Measurements from ENCODE around the gene ADAMTS12. TPM values are rescaled to one million over a fixed set of nuclear protein-coding genes. Genes with fewer than 3 reads are reported as not detected.

ADAMTS12 gene
- total and polyA plus RNA-seq, 4 donors, result 0.49 to 6.4 (median 2.3) TPM

- Histone ChIP-seq H3K9me3 (ENCODE audit: control insufficient read depth in 4 of 4, low read length in 3 of 4) (peaks cover 0 to 3% (median 0%) of the 10 kb centered on the region in 4 donors), H3K36me3 (ENCODE audit: control insufficient read depth in 4 of 4, insufficient read depth in 3 of 4, low read depth in 1 of 4, low read length in 3 of 4) (no peaks in the 10 kb centered on the region), H3K27me3 (ENCODE audit: control insufficient read depth in 4 of 4, insufficient read depth in 4 of 4, low read length in 3 of 4) (no peaks in the 10 kb centered on the region), H3K27ac (ENCODE audit: low read depth in 1 of 2, low read length in 2 of 2) (no peak overlapping the region), H3K4me1 (ENCODE audit: control insufficient read depth in 4 of 4, insufficient read depth in 4 of 4, low read length in 3 of 4) (no peaks in the 10 kb centered on the region), H3K4me3 (ENCODE audit: low read depth in 1 of 3, low read length in 3 of 3) (no peak overlapping the region), H3K9ac (ENCODE audit: low read depth in 1 of 2, low read length in 2 of 2) (no peak overlapping the region)
- no peak for DNase-seq (ENCODE audit: low spot score)
- WGBS, result 56% methylated on average over 3 of the region's 3 CpGs
- no peak for TF ChIP-seq ZBTB33 (IDR thresholded peaks at IDR 0.05)
- no peak for TF ChIP-seq ATF3 (IDR thresholded peaks at IDR 0.05)
These were observed 215.8 kb downstream of the ADAMTS12 start for GRCh38 chr5:33675958-33676464.

- Histone ChIP-seq H3K36me3 (ENCODE audit: control insufficient read depth in 4 of 4, insufficient read depth in 3 of 4, low read depth in 1 of 4, low read length in 3 of 4) (no peaks in the 10 kb centered on the region), H3K4me1 (ENCODE audit: control insufficient read depth in 4 of 4, insufficient read depth in 4 of 4, low read length in 3 of 4) (no peaks in the 10 kb centered on the region), H3K4me3 (ENCODE audit: low read depth in 1 of 3, low read length in 3 of 3) (no peak overlapping the region), H3K9ac (ENCODE audit: low read depth in 1 of 2, low read length in 2 of 2) (no peak overlapping the region), H3K27ac (ENCODE audit: low read depth in 1 of 2, low read length in 2 of 2) (no peak overlapping the region), H3K27me3 (ENCODE audit: control insufficient read depth in 4 of 4, insufficient read depth in 4 of 4, low read length in 3 of 4) (no peaks in the 10 kb centered on the region), H3K9me3 (ENCODE audit: control insufficient read depth in 4 of 4, low read length in 3 of 4) (peaks cover 0 to 3% (median 0%) of the 10 kb centered on the region in 4 donors)
- WGBS, result 98% methylated on average over 1 of the region's 1 CpG
- TF ChIP-seq GABPA (IDR thresholded peaks at IDR 0.05 in 1 of 2, conservative IDR thresholded peaks at IDR 0.05 in 1 of 2), result no peak
- no peak for DNase-seq (ENCODE audit: low spot score)
These were observed 220.0 kb downstream of the ADAMTS12 start for GRCh38 chr5:33671700-33672291.

- H3K9ac ChIP-seq (ENCODE audit: low read depth in 1 of 2, low read length in 2 of 2), result no peak overlapping the region
- no peak overlapping the region for H3K27ac ChIP-seq (ENCODE audit: low read depth in 1 of 2, low read length in 2 of 2)
- no peak overlapping the region for H3K4me3 ChIP-seq (ENCODE audit: low read depth in 1 of 3, low read length in 3 of 3)
- 85% methylated on average over 8 of the region's 8 CpGs for WGBS
- H3K27me3 ChIP-seq (ENCODE audit: control insufficient read depth in 4 of 4, insufficient read depth in 4 of 4, low read length in 3 of 4), result no peaks in the 10 kb centered on the region
- H3K9me3 ChIP-seq (ENCODE audit: control insufficient read depth in 4 of 4, low read length in 3 of 4), result no peaks in the 10 kb centered on the region
- no peaks in the 10 kb centered on the region for H3K36me3 ChIP-seq (ENCODE audit: control insufficient read depth in 4 of 4, insufficient read depth in 3 of 4, low read depth in 1 of 4, low read length in 3 of 4)
- no peak for DNase-seq (ENCODE audit: low spot score)
- H3K4me1 ChIP-seq (ENCODE audit: control insufficient read depth in 4 of 4, insufficient read depth in 4 of 4, low read length in 3 of 4), result no peaks in the 10 kb centered on the region
- TF ChIP-seq HNF4G (IDR thresholded peaks at IDR 0.05), result no peak
- TF ChIP-seq RXRA (IDR thresholded peaks at IDR 0.05), result no peak
- no peak for TF ChIP-seq CTCF (IDR thresholded peaks at IDR 0.05; ENCODE audit: low read depth, low read length, missing input control)
- no peak for TF ChIP-seq NR2F2 (IDR thresholded peaks at IDR 0.05)
- no peak for TF ChIP-seq ZBTB33 (IDR thresholded peaks at IDR 0.05)
- TF ChIP-seq ATF3 (IDR thresholded peaks at IDR 0.05), result no peak
- TF ChIP-seq TAF1 (conservative IDR thresholded peaks at IDR 0.05), result no peak
- no peak for TF ChIP-seq FOXA1 (IDR thresholded peaks at IDR 0.05)
- TF ChIP-seq REST (IDR thresholded peaks at IDR 0.05), result no peak
- TF ChIP-seq SP1 (IDR thresholded peaks at IDR 0.05), result no peak
- TF ChIP-seq GABPA (IDR thresholded peaks at IDR 0.05 in 1 of 2, conservative IDR thresholded peaks at IDR 0.05 in 1 of 2), result no peak
- no peak for TF ChIP-seq EGR1 (IDR thresholded peaks at IDR 0.05; ENCODE audit: low read depth in 2 of 2)
- no peak for TF ChIP-seq HNF4A (conservative IDR thresholded peaks at IDR 0.05)
- TF ChIP-seq FOXA2 (IDR thresholded peaks at IDR 0.05), result no peak
- no peak for TF ChIP-seq YY1 (IDR thresholded peaks at IDR 0.05)
These were observed 228.9 kb downstream of the ADAMTS12 start for GRCh38 chr5:33662722-33663427.

Data from liver (tissue), 9 donors.